ENCODE results near the gene MCOLN3. TPM values are rescaled to one million over a fixed set of nuclear protein-coding genes. Genes with fewer than 3 reads are reported as not detected.

Gene MCOLN3
- total and polyA plus RNA-seq, 2 of the 4 experiments (the other 2 are of a cell fraction): 0.03 TPM; not detected in 1

- H2BK120ac ChIP-seq (ENCODE audit: low read depth, low read length): no peak overlapping the region
- H3K56ac ChIP-seq (ENCODE audit: extremely low read depth, insufficient read depth, low read length): no peak overlapping the region
- no peak overlapping the region for H4K8ac ChIP-seq (ENCODE audit: low read depth in 2 of 2, low read length in 2 of 2)
- no peaks in the 10 kb centered on the region for H3K79me1 ChIP-seq (ENCODE audit: low read depth in 1 of 2, low read length in 2 of 2)
- H3K23ac ChIP-seq (ENCODE audit: low read depth, low read length): no peak overlapping the region
- intact Hi-C loops (cut with micrococcal nuclease): no loop called here
- ChIA-PET POLR2A (ENCODE audit: unreplicated experiment) (no interaction called here), CTCF (no interaction called here)
- H2BK15ac ChIP-seq (ENCODE audit: low read depth, low read length): no peak overlapping the region
- BruUV-seq (replicated peaks): no TSS peak
- DNase-seq: no peak
- no peaks in the 10 kb centered on the region for H3K9me1 ChIP-seq (ENCODE audit: insufficient read depth, low read length)
- H3K27ac ChIP-seq (ENCODE audit: insufficient read depth, low read length): no peak overlapping the region
- no peak for TF ChIP-seq POLR2A (IDR thresholded peaks at IDR 0.05; ENCODE audit: low read depth, low read length)
- TF ChIP-seq MAZ (IDR thresholded peaks at IDR 0.05; ENCODE audit: borderline replicate concordance, low read depth, low read length): no peak
- TF ChIP-seq FOS (IDR thresholded peaks at IDR 0.05; ENCODE audit: low read depth, low read length): no peak
- TF ChIP-seq NFE2L2 (IDR thresholded peaks at IDR 0.05; ENCODE audit: low read depth, low read length): no peak
- no peak for TF ChIP-seq MXI1 (IDR thresholded peaks at IDR 0.05; ENCODE audit: borderline replicate concordance, low read depth, low read length)
- no peak for TF ChIP-seq USF2 (IDR thresholded peaks at IDR 0.05; ENCODE audit: low read depth, low read length)
- TF ChIP-seq CTCF (conservative IDR thresholded peaks at IDR 0.05; ENCODE audit: low read depth, low read length): no peak
- no peak for TF ChIP-seq CEBPB (IDR thresholded peaks at IDR 0.05; ENCODE audit: low read depth, low read length)
- TF ChIP-seq MAFK (IDR thresholded peaks at IDR 0.05; ENCODE audit: low read depth, low read length): no peak
- TF ChIP-seq RAD21 (IDR thresholded peaks at IDR 0.05; ENCODE audit: low read length): no peak
- TF ChIP-seq RCOR1 (IDR thresholded peaks at IDR 0.05; ENCODE audit: insufficient replicate concordance, low read length): no peak
- TF ChIP-seq SMC3 (IDR thresholded peaks at IDR 0.05; ENCODE audit: low read depth, low read length): no peak
- no peak for TF ChIP-seq RFX5 (IDR thresholded peaks at IDR 0.05; ENCODE audit: low read depth, low read length)
- TF ChIP-seq BHLHE40 (IDR thresholded peaks at IDR 0.05; ENCODE audit: low read depth, low read length): no peak
- H3K9ac ChIP-seq (ENCODE audit: low read depth, low read length): no peak overlapping the region
- no peak overlapping the region for H3K18ac ChIP-seq (ENCODE audit: low read depth, low read length)
- no CpG with 5 or more reads among the region's 4 CpGs for WGBS, 2 experiments (ENCODE audit: extremely low coverage in 2 of 2, insufficient read length in 1 of 2)
- H2AFZ ChIP-seq (replicated peaks; ENCODE audit: low read length, poor library complexity): no peak overlapping the region
- no peaks in the 10 kb centered on the region for H3K36me3 ChIP-seq (ENCODE audit: control insufficient read depth, insufficient read depth, low read length)
- H2AK5ac ChIP-seq (ENCODE audit: low read depth, low read length): no peak overlapping the region
- no peak overlapping the region for H3K4me2 ChIP-seq (ENCODE audit: low read depth, low read length)
- no peak overlapping the region for H2BK5ac ChIP-seq (ENCODE audit: low read depth, low read length, poor library complexity, severe bottlenecking)
- H3K9me3 ChIP-seq (ENCODE audit: control insufficient read depth, insufficient read depth, low read length): no peaks in the 10 kb centered on the region
- no peak overlapping the region for H2AK9ac ChIP-seq (replicated peaks; ENCODE audit: low read depth, low read length, poor library complexity)
- ATAC-seq (ENCODE audit: low read depth): no peak
- H3K14ac ChIP-seq (replicated peaks; ENCODE audit: low read depth, low read length): no peak overlapping the region
- H4K5ac ChIP-seq (ENCODE audit: low read depth, low read length): no peak overlapping the region
- no peaks in the 10 kb centered on the region for H4K20me1 ChIP-seq (ENCODE audit: insufficient read depth, low read length)
- dilution Hi-C loops (cut with HindIII; ENCODE audit: low sequenced_read_pairs, unreplicated experiment): no loop called here
- no peaks in the 10 kb centered on the region for H3K4me1 ChIP-seq (ENCODE audit: control insufficient read depth, insufficient read depth, low read length)
- H4K91ac ChIP-seq (ENCODE audit: insufficient read depth, low read depth, low read length): no peak overlapping the region
- in situ Hi-C loops (cut with MboI; ENCODE audit: low sequenced_read_pairs): no loop called here
- no peak overlapping the region for H3K4me3 ChIP-seq (ENCODE audit: insufficient read depth, low read depth, low read length)
- no peak overlapping the region for H3K4ac ChIP-seq (ENCODE audit: low read depth, low read length)
- H3K27me3 ChIP-seq (ENCODE audit: control insufficient read depth, insufficient read depth, low read length): peaks cover 16% of the 10 kb centered on the region
- no peak overlapping the region for H2BK20ac ChIP-seq (ENCODE audit: low read depth, low read length)
Observed at GRCh38 chr1:85054664-85055063, 6.4 kb upstream of the MCOLN3 start.

All from IMR-90 (cell line).